C4-2B (cell line): ENCODE measurements around the gene RO60.

Source experiments
- H3K27ac ChIP-seq: fragments of 450-650 bp; 2 replicates; pipeline ENCODE4 v1.5.1; 2017
- ZFX ChIP-seq: fragments of 450-650 bp; IDR thresholded peaks from 2 replicates; pipeline ENCODE4 v1.6.1; 2017
- TF ChIP-seq, protein P1 (sequence below): fragments of 450-650 bp; conservative IDR thresholded peaks from 2 replicates; pipeline ENCODE4 v1.5.1; 2017; ENCODE audit warnings: mild to moderate bottlenecking

Gene RO60

DNA sequence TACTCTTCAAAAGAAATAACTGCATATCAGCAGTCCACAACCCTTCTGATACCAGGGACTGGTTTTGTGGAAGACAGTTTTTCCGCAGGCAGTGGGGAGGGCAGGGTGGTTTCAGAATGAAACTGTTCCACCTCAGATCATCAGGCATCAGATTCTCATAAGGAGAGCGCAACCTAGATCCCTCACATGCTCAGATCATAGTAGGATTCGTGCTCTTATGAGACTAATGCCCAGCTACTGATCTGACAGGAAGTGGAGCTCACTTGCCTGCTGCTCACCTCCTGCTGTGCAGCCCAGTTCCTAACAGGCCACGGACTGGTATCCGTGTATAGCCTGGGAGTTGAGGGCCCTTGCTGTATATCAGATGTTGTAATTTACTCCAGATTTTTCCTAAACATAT lies 11.5 kb downstream of the RO60 start:
- H3K27ac ChIP-seq, result no peak overlapping the region
- no peak for TF ChIP-seq ZFX

DNA sequence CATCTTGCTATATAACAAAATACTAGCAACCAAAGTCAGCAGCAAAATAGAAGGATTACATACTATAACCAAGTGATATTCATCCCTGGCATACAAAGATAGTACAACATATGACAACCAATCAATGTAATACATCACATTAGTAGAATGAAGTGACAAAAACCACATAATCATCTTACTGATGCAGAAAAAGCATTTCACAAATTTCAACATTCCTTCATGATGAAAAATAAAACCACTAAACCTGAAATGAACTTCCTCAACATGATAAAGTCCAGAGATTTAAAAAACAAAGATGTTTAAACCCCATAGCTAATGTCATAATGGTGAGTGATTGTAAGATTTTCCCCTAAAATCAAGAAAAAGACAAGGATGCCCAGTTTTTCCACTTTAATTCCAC lies 18.6 kb downstream of the RO60 start:
- H3K27ac ChIP-seq, result no peak overlapping the region
- no peak for TF ChIP-seq ZFX
- TF ChIP-seq, protein P1, sequence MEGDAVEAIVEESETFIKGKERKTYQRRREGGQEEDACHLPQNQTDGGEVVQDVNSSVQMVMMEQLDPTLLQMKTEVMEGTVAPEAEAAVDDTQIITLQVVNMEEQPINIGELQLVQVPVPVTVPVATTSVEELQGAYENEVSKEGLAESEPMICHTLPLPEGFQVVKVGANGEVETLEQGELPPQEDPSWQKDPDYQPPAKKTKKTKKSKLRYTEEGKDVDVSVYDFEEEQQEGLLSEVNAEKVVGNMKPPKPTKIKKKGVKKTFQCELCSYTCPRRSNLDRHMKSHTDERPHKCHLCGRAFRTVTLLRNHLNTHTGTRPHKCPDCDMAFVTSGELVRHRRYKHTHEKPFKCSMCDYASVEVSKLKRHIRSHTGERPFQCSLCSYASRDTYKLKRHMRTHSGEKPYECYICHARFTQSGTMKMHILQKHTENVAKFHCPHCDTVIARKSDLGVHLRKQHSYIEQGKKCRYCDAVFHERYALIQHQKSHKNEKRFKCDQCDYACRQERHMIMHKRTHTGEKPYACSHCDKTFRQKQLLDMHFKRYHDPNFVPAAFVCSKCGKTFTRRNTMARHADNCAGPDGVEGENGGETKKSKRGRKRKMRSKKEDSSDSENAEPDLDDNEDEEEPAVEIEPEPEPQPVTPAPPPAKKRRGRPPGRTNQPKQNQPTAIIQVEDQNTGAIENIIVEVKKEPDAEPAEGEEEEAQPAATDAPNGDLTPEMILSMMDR, result no peak

DNA sequence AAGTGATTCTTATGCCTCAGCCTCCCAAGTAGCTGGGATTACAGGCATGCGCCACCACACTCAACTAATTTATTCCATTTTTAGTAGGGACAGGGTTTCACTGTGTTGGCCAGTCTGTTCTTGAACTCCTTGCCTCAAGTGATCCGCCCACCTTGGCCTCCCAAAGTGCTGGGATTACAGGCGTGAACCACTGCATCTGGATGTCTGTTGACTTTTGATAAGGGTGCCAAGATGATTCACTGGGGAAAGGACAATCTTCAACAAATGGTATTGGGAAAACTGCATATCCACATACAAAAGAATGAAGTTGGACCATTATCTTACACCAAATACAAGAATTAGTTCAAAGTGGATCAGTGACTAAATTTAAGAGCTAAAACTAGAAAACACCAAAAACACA lies 19.8 kb downstream of the RO60 start:
- no peak overlapping the region for H3K27ac ChIP-seq
- TF ChIP-seq ZFX, result no peak
- TF ChIP-seq, protein P1, result no peak

DNA sequence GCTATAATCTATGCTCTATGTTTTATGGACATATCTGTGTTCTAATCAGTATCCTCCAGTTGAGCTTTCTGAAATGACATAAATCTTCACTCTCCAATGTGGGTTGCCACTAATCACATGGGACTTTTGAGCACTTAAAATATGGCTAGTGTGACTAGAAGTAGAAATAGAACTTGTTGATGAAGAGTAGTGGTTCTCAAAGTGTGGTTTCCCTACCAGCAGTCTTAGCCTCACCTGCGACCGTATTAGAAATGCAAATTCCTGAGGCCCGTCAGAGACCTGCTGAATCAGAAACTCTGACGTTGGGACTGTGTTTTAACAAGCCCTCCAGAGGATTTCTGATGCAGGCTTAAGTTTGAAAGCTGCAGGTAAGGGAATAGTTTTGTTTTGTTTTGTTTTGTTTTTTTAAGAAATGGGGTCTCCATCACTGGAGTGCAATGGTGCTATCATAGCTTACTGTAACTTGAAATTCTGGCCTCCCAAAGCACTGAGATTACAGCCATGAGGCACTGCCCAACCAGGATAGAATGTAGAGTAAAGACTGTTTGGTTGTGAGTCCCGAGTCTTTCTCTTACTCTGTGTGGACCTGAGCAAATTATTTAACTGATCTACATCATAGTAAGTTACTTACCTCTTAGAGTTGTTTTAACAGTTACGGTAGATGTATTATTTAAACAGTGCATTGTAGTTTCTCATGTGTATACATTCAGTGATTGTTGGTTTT lies 24.1 kb downstream of the RO60 start:
- no peak for TF ChIP-seq ZFX
- TF ChIP-seq, protein P1, result no peak
- no peak overlapping the region for H3K27ac ChIP-seq

DNA sequence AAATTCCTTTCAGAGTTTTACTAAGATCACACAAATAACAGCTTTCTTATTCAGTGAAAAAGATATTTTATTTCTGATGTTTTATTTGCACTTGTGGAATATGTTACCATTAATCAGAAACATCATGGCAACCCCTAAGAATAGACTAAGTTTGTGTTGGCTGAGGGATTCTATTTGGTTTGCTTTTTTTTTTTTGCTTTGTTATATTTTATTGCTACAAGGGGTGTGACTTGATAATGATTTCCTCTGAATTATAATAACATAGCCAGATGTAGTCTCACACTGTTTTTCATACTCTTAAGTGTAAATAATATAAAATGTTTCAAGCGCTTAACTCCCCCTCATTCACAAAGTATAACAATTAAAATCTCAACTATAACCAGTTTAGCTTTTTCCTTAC lies 25.9 kb downstream of the RO60 start:
- no peak overlapping the region for H3K27ac ChIP-seq
- TF ChIP-seq, protein P1, result no peak
- no peak for TF ChIP-seq ZFX

DNA sequence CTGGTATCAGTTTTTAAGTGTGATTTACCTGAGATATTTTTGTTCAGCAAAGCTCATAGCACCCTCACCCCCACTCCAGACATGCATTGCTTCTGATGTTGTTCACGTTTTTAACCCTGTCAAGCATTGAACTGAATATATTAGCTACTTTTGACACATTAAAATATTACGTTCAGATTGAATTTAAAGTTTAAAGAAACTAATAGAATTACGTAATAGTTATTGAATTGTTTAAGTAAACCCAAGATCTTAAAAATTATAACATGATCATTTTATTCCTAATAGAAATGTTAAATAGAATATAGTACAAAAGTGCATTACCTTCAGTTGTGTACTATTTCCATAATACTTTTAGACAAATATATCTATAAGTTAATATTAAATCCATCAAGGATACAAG lies 26.9 kb downstream of the RO60 start:
- TF ChIP-seq, protein P1, result no peak
- TF ChIP-seq ZFX, result no peak
- H3K27ac ChIP-seq, result no peak overlapping the region

DNA sequence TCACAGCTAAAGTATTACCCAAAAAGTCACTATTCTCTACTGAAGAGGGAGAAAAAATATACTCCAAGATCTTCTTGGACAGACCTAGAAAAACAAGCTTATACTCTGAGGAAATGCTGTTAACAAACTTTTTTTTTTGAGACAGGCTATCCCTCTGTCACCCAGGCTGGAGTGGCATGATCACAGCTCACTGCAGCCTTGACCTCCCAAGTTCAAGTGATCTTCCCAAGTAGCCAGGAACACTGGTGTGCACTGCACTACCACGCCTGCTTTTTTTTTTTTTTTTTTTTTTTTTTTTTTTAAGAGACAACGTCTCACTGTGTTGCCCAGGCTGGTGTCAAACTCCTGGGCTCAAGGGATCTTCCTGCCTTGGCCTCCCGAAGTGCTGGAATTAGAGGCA lies 28.5 kb downstream of the RO60 start:
- no peak overlapping the region for H3K27ac ChIP-seq
- TF ChIP-seq ZFX, result no peak
- TF ChIP-seq, protein P1, result no peak

DNA sequence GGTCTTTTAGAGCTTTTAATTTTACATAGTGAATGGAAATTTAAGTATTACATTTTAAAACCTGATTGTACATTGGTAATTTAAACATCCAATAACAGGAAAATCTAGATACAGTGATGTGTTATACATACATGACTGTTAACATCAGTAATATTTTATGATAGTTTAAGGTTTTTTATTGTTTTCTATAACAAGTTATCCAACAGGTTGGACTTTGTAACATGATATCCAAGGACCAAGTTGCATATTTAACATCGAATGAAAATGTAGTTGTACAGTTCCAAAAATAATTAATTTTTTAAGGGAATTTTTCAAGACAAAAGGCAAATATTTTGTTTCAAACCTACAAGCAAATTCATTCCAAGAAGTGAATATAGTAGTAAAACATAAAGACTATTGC lies 31.5 kb downstream of the RO60 start:
- no peak for TF ChIP-seq ZFX
- TF ChIP-seq, protein P1, result no peak
- no peak overlapping the region for H3K27ac ChIP-seq
